Ishikawa (cell line): ENCODE measurements around the gene WASF1.

Source experiments
- CEBPB ChIP-seq: IDR thresholded peaks from 2 replicates; pipeline ENCODE4 v1.6.1; 2012
- CREB1 ChIP-seq: IDR thresholded peaks from 2 replicates; pipeline ENCODE4 v1.6.1; 2012; ENCODE audit warnings: low read depth
- EGR1 ChIP-seq: IDR thresholded peaks from 2 replicates; pipeline ENCODE4 v1.6.1; 2012
- EP300 ChIP-seq: IDR thresholded peaks from 2 replicates; pipeline ENCODE4 v1.6.1; 2012; ENCODE audit warnings: borderline replicate concordance
- FOXM1 ChIP-seq: IDR thresholded peaks from 2 replicates; pipeline ENCODE4 v1.6.1; 2012; ENCODE audit warnings: low read depth, borderline replicate concordance
- MAX ChIP-seq: IDR thresholded peaks from 2 replicates; pipeline ENCODE4 v1.6.1; 2012
- NFIC ChIP-seq: IDR thresholded peaks from 2 replicates; pipeline ENCODE4 v1.6.1; 2012
- RAD21 ChIP-seq: IDR thresholded peaks from 2 replicates; pipeline ENCODE4 v1.6.1; 2012; ENCODE audit warnings: low read depth
- REST ChIP-seq: IDR thresholded peaks from 2 replicates; pipeline ENCODE4 v1.6.1; 2012; ENCODE audit warnings: low read depth, mild to moderate bottlenecking
- TAF1 ChIP-seq: IDR thresholded peaks from 2 replicates; pipeline ENCODE4 v1.6.1; 2012; ENCODE audit warnings: low read depth, mild to moderate bottlenecking
- TCF12 ChIP-seq: IDR thresholded peaks from 2 replicates; pipeline ENCODE4 v1.6.1; 2012; ENCODE audit warnings: low read depth
- TEAD4 ChIP-seq: IDR thresholded peaks from 2 replicates; pipeline ENCODE4 v1.6.1; 2012
- USF1 ChIP-seq: IDR thresholded peaks from 2 replicates; pipeline ENCODE4 v1.6.1; 2012
- YY1 ChIP-seq: IDR thresholded peaks from 2 replicates; pipeline ENCODE4 v1.6.1; 2012; ENCODE audit warnings: low read depth
- ZBTB7A ChIP-seq: IDR thresholded peaks from 2 replicates; pipeline ENCODE4 v1.6.1; 2012; ENCODE audit warnings: low read depth

WASF1 gene

GRCh38 chr6:110188791-110189190 is 9.3 kb upstream of the WASF1 start:
- TF ChIP-seq REST (no peak), TAF1 (no peak), FOXM1 (no peak), MAX (no peak), CEBPB (no peak), RAD21 (no peak), TEAD4 (no peak), USF1 (no peak), NFIC (no peak), YY1 (no peak), CREB1 (no peak), EP300 (no peak), TCF12 (no peak)

GRCh38 chr6:110185879-110186278 is 6.4 kb upstream of the WASF1 start:
- TF ChIP-seq CEBPB = no peak
- TF ChIP-seq TEAD4 = no peak
- TF ChIP-seq TAF1 = no peak
- no peak for TF ChIP-seq REST
- TF ChIP-seq RAD21 = no peak
- TF ChIP-seq TCF12 = no peak
- no peak for TF ChIP-seq YY1
- no peak for TF ChIP-seq MAX
- no peak for TF ChIP-seq NFIC
- no peak for TF ChIP-seq FOXM1
- TF ChIP-seq CREB1 = no peak
- no peak for TF ChIP-seq USF1
- no peak for TF ChIP-seq EP300
- no peak for TF ChIP-seq EGR1
- no peak for TF ChIP-seq ZBTB7A

- TF ChIP-seq RAD21 (no peak), NFIC (no peak), TCF12 (no peak), CREB1 (no peak), EGR1 (no peak), REST (no peak), FOXM1 (no peak), USF1 (no peak), TEAD4 (no peak), EP300 (no peak), MAX (no peak), YY1 (no peak), ZBTB7A (no peak), CEBPB (no peak)
These were observed 3.9 kb upstream of the WASF1 start for GRCh38 chr6:110183292-110183885.
